ENCODE measurements around the gene TPPP. TPM values are rescaled to one million over a fixed set of nuclear protein-coding genes. Genes with fewer than 3 reads are reported as not detected.

The TPPP gene
- total RNA-seq, 4 donors from 2014 or later: 2.4 to 8.7 (median 3.2) TPM

- DNase-seq: no peak
- Histone ChIP-seq H3K27me3 (no peaks in the 10 kb centered on the region), H3K9me3 (no peaks in the 10 kb centered on the region), H3K4me3 (no peak overlapping the region), H3K27ac (no peak overlapping the region), H3K4me1 (peaks cover 7 to 9% of the 10 kb centered on the region in 2 donors), H3K36me3 (peaks cover 0 to 27% of the 10 kb centered on the region in 2 donors)
- no peak for ATAC-seq
- no peak for TF ChIP-seq CTCF (IDR thresholded peaks at IDR 0.05 in 4 of 5, conservative IDR thresholded peaks at IDR 0.05 in 1 of 5)
- no peak for TF ChIP-seq POLR2A (IDR thresholded peaks at IDR 0.05)
- intact Hi-C loops (cut with DNase I; ENCODE audit: low total_unique reads): no loop called here
- in situ Hi-C loops (cut with MboI; ENCODE audit: low sequenced_read_pairs in 4 of 4): loop anchor here in 3 of 4 donors (5.0 to 10.0 kb wide), 2 partner anchors 238 to 240 kb away; no protein-coding TSS in a partner anchor
Observed at GRCh38 chr5:666816-667498, 26.2 kb downstream of the TPPP start.

- TF ChIP-seq CTCF (IDR thresholded peaks at IDR 0.05 in 4 of 5, conservative IDR thresholded peaks at IDR 0.05 in 1 of 5): no peak
- TF ChIP-seq POLR2A (IDR thresholded peaks at IDR 0.05): no peak
- Histone ChIP-seq H3K4me1 (peaks cover 0 to under 1% of the 10 kb centered on the region in 2 donors), H3K36me3 (peaks cover 0 to 31% of the 10 kb centered on the region in 2 donors), H3K9me3 (no peaks in the 10 kb centered on the region), H3K27me3 (no peaks in the 10 kb centered on the region), H3K27ac (no peak overlapping the region), H3K4me3 (no peak overlapping the region)
- DNase-seq (no peak), ATAC-seq (no peak)
- intact Hi-C loops (cut with DNase I; ENCODE audit: low total_unique reads) (no loop called here), in situ Hi-C loops (cut with MboI; ENCODE audit: low sequenced_read_pairs in 4 of 4) (loop anchor here in 3 of 4 donors (5.0 to 10.0 kb wide), 2 partner anchors 239 to 241 kb away; no protein-coding TSS in a partner anchor)
Observed at GRCh38 chr5:665956-666711, 27.0 kb downstream of the TPPP start.

- in situ Hi-C loops (cut with MboI; ENCODE audit: low sequenced_read_pairs in 4 of 4) (loop anchor here in 3 of 4 donors (5.0 to 10.0 kb wide), 2 partner anchors 239 to 242 kb away; no protein-coding TSS in a partner anchor), intact Hi-C loops (cut with DNase I; ENCODE audit: low total_unique reads) (no loop called here)
- Histone ChIP-seq H3K36me3 (peaks cover 0 to 31% of the 10 kb centered on the region in 2 donors), H3K9me3 (no peaks in the 10 kb centered on the region), H3K4me1 (no peaks in the 10 kb centered on the region), H3K4me3 (no peak overlapping the region), H3K27me3 (no peaks in the 10 kb centered on the region), H3K27ac (no peak overlapping the region)
- TF ChIP-seq POLR2A (IDR thresholded peaks at IDR 0.05) (no peak), CTCF (IDR thresholded peaks at IDR 0.05 in 4 of 5, conservative IDR thresholded peaks at IDR 0.05 in 1 of 5) (no peak)
- ATAC-seq: no peak
- no peak for DNase-seq
Observed at GRCh38 chr5:665541-665955, 27.6 kb downstream of the TPPP start.

GRCh38 chr5:664994-665360, 28.2 kb downstream of the TPPP start:
- Histone ChIP-seq H3K27ac (no peak overlapping the region), H3K36me3 (peaks cover 0 to 31% of the 10 kb centered on the region in 2 donors), H3K27me3 (no peaks in the 10 kb centered on the region), H3K9me3 (no peaks in the 10 kb centered on the region), H3K4me1 (no peaks in the 10 kb centered on the region), H3K4me3 (no peak overlapping the region)
- ATAC-seq (no peak), DNase-seq (no peak)
- no peak for TF ChIP-seq POLR2A (IDR thresholded peaks at IDR 0.05)
- intact Hi-C loops (cut with DNase I; ENCODE audit: low total_unique reads): no loop called here
- in situ Hi-C loops (cut with MboI; ENCODE audit: low sequenced_read_pairs in 4 of 4): loop anchor here in 3 of 4 donors (5.0 to 10.0 kb wide), 2 partner anchors 240 to 242 kb away; no protein-coding TSS in a partner anchor

Data from gastrocnemius medialis (tissue), 4 donors.